Measurements from ENCODE around the gene GNG12.
"Not testable (repeated sequence)": the region's sequence is repeated elsewhere in the genome, so short reads cannot be mapped to it uniquely, and the experiment has no call there.

Gene GNG12

DNA sequence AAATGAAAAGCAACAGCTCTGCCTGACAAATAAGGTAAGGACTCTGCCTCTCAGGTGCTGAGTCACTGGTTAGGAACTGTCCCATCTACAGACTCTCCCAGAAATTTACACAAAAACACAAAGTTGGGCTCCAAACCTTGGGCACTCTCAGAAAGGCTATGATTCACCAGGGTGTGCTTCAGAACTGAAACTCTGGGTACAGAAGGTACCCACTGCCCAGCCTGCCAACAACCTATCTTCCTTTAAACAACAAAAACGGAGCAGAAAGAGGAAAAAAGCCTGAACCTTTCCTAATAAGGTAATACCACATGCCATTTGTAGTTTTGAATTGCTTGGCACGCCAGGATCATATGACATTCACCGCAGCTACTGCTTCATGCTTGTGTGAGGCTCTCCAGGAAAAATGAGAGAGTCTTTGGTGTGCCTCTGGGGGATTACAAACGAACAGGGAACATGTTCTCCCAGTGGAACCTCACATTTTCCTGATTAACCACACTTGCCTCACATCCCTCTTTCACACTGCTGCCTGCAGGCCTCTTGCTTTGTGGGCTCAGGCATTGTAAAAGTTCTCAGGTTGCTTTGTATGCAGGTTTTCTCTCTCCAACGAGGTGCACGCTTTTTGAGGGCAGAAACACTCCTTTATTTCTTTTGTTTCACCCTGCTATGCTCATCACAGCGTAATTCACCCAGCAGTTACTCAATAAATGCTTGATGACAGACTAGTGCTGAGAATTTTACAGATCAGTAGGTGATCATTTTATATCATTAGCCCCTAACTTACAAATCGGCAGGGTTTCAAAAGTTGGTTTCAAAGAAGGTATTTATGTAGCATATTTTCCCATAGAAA is 83.2 kb downstream of the GNG12 start:
- peak in 1 of 2 experiments; percentile 45 for DNase-seq

GRCh38 chr1:67749263-67749843 is 83.9 kb downstream of the GNG12 start:
- DNase-seq, result no peak

- no peak for DNase-seq
Measured at GRCh38 chr1:67748630-67749029, 84.6 kb downstream of the GNG12 start.

- no peak for DNase-seq
Measured at GRCh38 chr1:67747671-67748546, 85.4 kb downstream of the GNG12 start.

DNA sequence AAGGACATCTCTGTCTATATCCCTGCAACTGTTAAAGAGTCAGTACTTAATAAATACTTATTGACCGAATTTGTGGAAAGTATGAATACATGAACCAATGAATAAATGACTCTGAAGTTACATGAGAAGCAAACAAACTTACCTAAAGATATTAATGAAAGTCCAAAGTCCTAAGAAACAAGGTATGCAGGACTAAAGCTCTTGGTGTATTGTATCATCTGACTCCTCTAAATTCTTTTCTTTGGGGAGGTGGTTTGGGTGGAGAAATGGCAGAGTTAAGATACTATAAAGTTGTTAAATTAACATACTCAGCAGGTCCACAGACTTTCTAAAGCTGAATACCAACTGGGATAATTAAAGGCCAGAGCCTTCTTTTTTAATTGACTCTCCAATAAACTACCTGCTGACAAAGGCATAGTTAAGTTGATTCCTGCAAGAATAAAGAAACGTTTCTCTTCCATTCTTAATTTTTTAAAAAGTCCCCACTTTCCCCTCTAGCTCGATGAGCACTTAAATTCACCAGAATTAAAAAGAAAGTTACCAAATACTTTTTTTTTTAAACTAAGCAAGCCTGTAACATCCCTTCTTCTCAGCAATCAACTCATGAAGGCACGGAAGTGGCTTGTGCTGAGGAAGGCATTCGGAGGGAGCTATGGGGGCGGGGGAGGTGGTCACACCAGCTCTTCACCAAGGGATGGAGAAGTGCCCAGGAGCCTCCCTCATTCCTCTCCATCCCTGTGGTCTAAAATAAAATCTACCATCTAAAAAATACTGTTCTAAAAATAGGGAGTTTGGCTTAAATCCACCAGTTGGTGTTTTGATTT is 87.2 kb downstream of the GNG12 start:
- DNase-seq, result no peak

GRCh38 chr1:67743072-67743725 is 90.1 kb downstream of the GNG12 start:
- no peak for DNase-seq

DNA sequence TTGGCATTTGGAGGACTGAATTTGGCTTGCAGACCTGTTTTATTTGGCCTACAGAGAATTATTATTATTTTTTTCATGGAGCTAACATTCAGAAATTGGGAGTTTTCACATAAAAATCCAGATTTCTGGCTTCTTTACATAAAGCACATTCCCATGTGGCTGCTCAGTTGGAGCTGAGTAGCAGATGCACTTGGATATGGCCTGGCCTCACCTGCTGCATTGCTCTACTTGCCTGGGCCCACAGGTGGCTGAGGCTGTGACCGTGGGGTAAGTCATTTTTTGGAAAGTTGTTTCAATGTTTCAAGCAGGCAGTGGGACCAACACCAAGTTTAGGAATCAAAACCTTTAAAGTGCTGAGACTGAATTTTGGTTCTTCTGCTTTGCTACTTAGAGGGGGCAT is 91.5 kb downstream of the GNG12 start:
- DNase-seq, result no peak

DNA sequence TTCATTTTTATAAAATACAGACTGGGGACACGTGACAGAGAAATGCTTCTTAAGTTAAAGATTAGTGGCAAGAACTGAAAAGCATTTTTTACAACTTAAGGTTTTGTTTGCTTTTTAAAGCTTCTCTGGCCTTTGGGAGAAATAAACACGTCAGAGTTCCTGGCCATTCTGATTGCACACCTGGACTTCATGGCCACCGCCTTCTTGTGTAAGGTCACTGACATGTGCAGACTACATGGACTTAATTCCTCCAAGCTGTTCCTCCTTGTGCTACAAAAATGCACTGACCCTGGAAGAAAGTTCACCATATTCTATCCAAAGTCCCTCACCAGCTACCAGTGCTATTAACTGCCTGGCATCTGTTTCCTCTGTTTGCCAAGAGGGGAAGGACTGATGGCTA is 92.1 kb downstream of the GNG12 start:
- no peak for DNase-seq

- DNase-seq, result no peak
Measured at GRCh38 chr1:67740543-67740942, 92.7 kb downstream of the GNG12 start.

GRCh38 chr1:67739361-67739760 is 93.9 kb downstream of the GNG12 start:
- no peak for DNase-seq

GRCh38 chr1:67738401-67738800 is 94.9 kb downstream of the GNG12 start:
- no peak for DNase-seq

- no peak for DNase-seq
Measured at GRCh38 chr1:67737875-67738274, 95.4 kb downstream of the GNG12 start.

GRCh38 chr1:67736750-67737149 is 96.5 kb downstream of the GNG12 start:
- no peak for DNase-seq

DNA sequence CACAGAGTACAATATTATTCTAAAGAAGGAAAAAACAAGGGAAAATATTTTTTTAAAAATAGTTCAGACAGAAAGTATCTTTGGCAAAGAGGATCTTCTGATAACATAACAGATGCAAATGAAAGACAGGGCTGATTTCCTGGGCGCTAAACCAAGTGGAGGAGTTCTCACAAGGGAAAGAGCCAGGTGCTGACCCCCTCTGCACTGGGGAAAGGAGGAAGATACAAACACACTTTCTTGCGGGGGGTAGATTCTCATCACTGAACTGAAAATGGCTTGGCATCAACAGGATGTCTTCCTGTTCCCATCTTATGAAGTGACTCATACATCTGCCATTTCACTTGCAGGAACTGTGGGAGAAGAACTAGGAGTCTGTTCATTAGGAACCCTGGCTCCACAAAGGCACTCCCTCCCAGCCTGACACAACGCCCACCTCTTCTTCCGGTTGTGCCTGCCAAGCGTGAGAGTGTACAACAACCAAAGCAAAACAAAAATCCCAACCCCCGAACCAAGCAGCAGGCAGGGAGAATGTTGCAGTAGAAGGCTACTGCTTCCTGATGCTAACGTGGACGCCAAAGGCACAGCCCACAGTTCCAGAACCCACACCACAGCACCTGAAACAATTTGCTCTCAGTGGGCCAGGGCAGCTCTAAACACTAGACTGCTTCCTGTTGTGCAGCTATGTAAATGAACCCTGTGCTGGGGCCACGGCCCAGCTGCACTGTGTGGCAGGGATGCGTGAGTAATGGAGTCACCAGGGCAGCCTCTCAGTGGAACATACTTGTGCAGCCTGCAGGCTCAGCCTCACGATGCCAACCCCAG is 97.2 kb downstream of the GNG12 start:
- DNase-seq, result no peak

DNA sequence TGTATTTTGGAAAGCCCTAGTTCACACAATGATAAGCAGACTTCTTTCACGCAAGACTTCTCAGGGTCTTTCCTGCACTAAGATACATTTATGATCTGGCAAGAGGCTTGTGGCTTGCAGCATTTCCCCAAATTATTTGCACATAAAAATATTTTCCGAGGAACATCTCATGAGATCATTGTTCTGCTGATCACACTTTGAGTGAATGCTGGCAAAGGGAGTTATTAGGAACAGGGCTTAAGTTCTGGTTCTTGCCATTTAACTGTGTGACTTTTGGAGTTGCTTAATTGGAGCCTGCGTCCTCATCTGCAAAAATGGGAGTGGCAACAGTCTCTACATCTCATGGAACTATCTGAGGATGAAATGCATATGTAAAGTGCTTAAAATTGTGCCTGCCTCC is 98.1 kb downstream of the GNG12 start:
- no peak for DNase-seq

DNA sequence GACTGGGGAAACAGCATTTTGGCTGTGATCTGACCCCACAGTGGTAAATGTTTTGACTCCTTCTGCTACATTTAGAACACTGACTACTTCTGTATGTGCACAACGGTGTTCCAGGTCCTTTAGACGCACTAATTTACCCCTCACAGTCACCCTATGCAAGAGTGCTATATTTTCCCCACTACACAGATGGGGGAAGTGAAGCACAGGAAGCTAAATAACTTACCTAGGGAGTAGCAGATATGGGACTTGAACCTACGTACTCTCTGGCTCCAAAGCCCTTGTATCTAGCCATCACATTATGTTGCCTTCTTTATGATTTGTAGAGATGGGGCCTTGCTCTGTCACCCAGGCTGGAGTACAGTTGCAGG is 99.0 kb downstream of the GNG12 start:
- DNase-seq, result no peak

DNA sequence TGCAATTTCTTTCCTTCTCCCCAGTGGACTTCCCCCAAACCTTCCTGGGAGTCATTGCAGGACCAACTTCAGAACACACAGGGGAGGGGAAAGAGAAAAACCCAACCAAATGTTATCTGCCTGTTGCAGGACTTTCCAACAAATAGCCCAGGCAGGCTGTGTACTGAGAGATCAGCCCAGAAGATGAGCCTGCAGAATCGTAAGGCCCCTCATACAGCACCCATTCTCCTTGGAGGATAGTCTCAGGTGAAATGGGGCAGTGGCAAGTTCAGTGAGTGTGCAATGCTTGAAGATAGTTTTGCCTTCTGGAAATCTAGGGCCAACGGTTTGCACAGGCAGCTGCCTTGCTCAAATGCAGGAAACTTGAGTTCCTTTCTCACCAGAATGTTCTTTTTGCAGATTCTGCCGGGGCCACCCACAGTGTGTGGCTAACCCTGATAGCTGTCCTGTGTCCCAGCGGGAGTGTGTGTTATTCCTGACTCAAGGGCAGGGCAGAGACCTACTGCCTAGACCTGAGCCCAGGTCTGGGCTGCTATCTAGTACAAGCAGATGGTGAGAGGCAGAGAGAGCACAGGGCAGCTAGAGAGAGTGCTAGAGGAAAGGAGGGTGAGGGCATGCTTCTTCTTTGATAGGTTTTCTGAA is 99.5 kb downstream of the GNG12 start:
- no peak for DNase-seq

DNA sequence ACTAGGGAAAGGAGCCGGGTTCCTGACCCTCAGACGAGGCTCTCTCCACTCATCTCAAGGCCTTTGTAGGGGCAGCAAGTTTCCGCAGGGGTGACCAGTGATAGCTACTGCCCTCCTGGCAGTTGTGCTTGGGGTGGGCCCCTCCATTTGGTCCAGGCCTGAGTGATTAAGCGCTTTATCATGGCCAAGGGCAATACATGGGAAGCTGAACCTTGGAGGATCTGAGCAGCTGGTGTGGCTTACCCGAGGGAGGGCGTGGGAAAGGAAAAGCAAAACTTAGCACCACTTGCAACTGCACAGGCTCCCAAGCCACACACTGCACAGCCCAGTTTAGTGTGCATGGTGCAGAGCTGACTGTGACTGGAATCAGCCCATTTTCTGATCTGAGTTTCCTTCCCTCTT is 100.5 kb downstream of the GNG12 start:
- no peak for DNase-seq

DNA sequence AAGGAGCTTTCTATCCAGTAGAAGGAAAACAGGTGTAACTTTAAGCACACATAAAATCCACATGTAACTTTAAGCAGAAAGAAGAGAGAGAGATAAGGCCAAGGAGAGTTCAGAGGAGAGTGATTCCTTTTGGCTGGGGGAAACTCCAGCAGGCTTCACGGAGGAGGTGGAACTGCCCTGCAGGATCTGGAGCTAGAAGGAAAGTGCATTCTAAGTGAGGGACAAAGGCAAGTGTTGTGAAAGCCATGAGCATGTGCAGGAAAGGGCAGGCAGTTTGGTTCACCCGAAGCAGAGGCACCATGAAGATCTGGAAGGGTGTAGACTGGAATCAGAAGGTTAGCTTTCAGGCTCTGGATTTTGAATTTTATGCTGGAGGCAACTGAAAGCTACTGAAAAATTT is 101.9 kb downstream of the GNG12 start:
- no peak for DNase-seq

GRCh38 chr1:67730312-67730711 is 103.0 kb downstream of the GNG12 start:
- not testable (repeated sequence) for DNase-seq

GRCh38 chr1:67729872-67730271 is 103.4 kb downstream of the GNG12 start:
- DNase-seq, result no peak
